H1 (cell line): Measurements from ENCODE around the gene RUVBL1. TPM values are rescaled to one million over a fixed set of nuclear protein-coding genes. Genes with fewer than 3 reads are reported as not detected.

Experiments used
- ATF3 ChIP-seq: IDR thresholded peaks from 2 replicates; pipeline ENCODE4 v1.6.1; 2011; ENCODE audit warnings: low read depth, mild to moderate bottlenecking, low read length; ENCODE audit not compliant: insufficient read depth
- BCL11A ChIP-seq, 2 experiments: IDR thresholded peaks; one replicate each; pipeline ENCODE4 v1.6.1; 2011; ENCODE audit warnings: low read depth in 2 of 2, low read length in 2 of 2, mild to moderate bottlenecking in 2 of 2
- CBX8 ChIP-seq: fragments of 300-800, 300-1000 bp; sonication (generic); IDR thresholded peaks from 2 replicates; pipeline ENCODE4 v1.7.1; 2016; ENCODE audit warnings: low read depth, low read length, borderline replicate concordance
- CREB1 ChIP-seq: IDR thresholded peaks from 2 replicates; pipeline ENCODE4 v1.6.1; 2012; ENCODE audit warnings: inconsistent platforms
- HDAC2 ChIP-seq, 2 experiments: fragments of 300-600 bp in 1 of 2; sonication (generic) in 1 of 2; IDR thresholded peaks; 2 replicates each; pipeline ENCODE4 v1.6.1; 2011 to 2012; ENCODE audit warnings: low read depth in 2 of 2, low read length in 2 of 2, mild to moderate bottlenecking in 2 of 2, moderate library complexity in 2 of 2, borderline replicate concordance in 1 of 2, inconsistent platforms in 1 of 2
- KDM5A ChIP-seq: fragments of 200-600 bp; IDR thresholded peaks from 2 replicates; pipeline ENCODE4 v1.7.1; 2012; ENCODE audit warnings: mild to moderate bottlenecking, low read length, inconsistent platforms, mixed read lengths
- RNF2 ChIP-seq: fragments of 200-900, 300-1000 bp; sonication (generic); IDR thresholded peaks from 2 replicates; pipeline ENCODE4 v1.7.1; 2016; ENCODE audit warnings: borderline replicate concordance, low read depth, mild to moderate bottlenecking, antibody characterized with exemption, low read length; ENCODE audit not compliant: poor library complexity, severe bottlenecking; ENCODE audit errors: missing control alignments
- SIRT6 ChIP-seq: IDR thresholded peaks from one replicate; pipeline ENCODE4 v1.7.1; 2012; ENCODE audit warnings: low read length, inconsistent platforms
- polyA plus RNA-seq, 7 experiments: library from polyadenylated mRNA; depleted of rRNA in 3 of 7; stranded (reverse) in 5 of 7; unstranded in 2 of 7; fragments of >200 nt in 5 of 7; fragments of 200-250 nt in 2 of 7; gene quantifications; 1 replicate in 5 of 7; 2 replicates in 1 of 7; 4 replicates in 1 of 7; pipeline versions ENCODE4 v1.2.1 to v1.2.3, GENCODE V29; 2011 to 2013; ENCODE audit warnings: missing spikeins in 2 of 7, mixed read lengths in 2 of 7
- total RNA-seq: library from RNA; stranded (reverse); fragmentation: NEBNext Ultra II Directional; extraction: Animal tissue kit (Norgen Biotek cat#: 25700); gene quantifications from 2 replicates; pipeline ENCODE4 v1.2.1, GENCODE V29; 2021

RUVBL1 gene
- total and polyA plus RNA-seq, 2 of the 8 experiments (the other 6 are each of a cell fraction or from before 2014, with no cell fraction given): 112 to 135 TPM

GRCh38 chr3:128131897-128132646 is 8.5 kb upstream of the RUVBL1 start (continued):
- TF ChIP-seq HDAC2 (IDR thresholded peaks at IDR 0.05; ENCODE audit: borderline replicate concordance in 1 of 2, low read depth in 2 of 2, low read length in 2 of 2): no peak
- TF ChIP-seq ATF3: no peak
- TF ChIP-seq SIRT6: no peak
- TF ChIP-seq BCL11A (IDR thresholded peaks at IDR 0.05; ENCODE audit: low read depth in 2 of 2, low read length in 2 of 2): no peak
- no peak for TF ChIP-seq RNF2
- TF ChIP-seq CBX8: no peak
- no peak for TF ChIP-seq KDM5A
- no peak for TF ChIP-seq CREB1
